ENCODE results near the gene IFI27.
"Not testable (repeated sequence)": the region's sequence is repeated elsewhere in the genome, so short reads cannot be mapped to it uniquely, and the experiment has no call there.

The IFI27 gene

DNA sequence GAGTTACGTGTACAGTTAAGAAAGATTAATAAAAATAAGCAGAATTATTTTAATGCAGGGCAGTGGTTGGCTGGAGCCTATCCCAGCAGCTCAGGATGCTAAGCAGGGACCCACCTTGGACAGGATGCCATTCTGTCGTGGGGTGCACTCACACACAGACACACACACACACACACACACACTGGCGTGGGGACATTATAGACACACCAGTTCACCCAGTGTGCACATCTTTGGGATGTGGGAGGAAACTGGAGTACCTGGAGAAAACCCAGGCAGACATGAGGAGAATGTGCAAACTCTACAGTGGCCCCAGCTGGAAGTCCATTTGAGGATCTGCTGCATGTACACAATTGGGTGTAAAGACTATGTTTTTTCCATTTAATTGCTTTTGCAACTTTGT lies 31.7 kb downstream of the IFI27 start:
- TF ChIP-seq GATA1 (IDR thresholded peaks at IDR 0.05; ENCODE audit: low read depth, low read length) (no peak), POLR2A (IDR thresholded peaks at IDR 0.05; ENCODE audit: low read length) (no peak)
- no peak for DNase-seq

- DNase-seq = no peak
- no peak for TF ChIP-seq GATA1 (IDR thresholded peaks at IDR 0.05; ENCODE audit: low read depth, low read length)
- TF ChIP-seq POLR2A (IDR thresholded peaks at IDR 0.05; ENCODE audit: low read length) = no peak
These were observed 32.3 kb downstream of the IFI27 start for GRCh38 chr14:94142836-94143235.

DNA sequence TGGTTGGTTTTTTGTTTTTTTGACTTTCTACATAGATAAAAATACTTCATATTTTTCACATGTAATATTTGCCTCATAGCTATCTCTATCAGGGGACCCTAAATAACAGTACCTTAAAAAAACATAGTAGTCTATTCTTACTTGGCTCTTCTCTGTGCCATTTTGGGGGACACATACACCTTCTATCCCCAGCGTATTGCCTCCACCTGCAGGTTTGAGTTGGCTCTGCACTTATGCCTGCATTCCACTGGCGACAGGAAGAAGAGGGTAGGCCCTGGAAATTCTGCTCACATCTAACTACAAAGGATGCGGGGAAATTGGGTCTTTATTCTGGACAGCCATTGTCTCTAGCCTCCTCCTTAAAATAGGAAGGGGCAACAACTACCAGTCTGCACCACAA lies 32.7 kb downstream of the IFI27 start:
- TF ChIP-seq GATA1 (IDR thresholded peaks at IDR 0.05; ENCODE audit: low read depth, low read length) (no peak), POLR2A (IDR thresholded peaks at IDR 0.05; ENCODE audit: low read length) (no peak)
- DNase-seq = peak; percentile 4 to 8

DNA sequence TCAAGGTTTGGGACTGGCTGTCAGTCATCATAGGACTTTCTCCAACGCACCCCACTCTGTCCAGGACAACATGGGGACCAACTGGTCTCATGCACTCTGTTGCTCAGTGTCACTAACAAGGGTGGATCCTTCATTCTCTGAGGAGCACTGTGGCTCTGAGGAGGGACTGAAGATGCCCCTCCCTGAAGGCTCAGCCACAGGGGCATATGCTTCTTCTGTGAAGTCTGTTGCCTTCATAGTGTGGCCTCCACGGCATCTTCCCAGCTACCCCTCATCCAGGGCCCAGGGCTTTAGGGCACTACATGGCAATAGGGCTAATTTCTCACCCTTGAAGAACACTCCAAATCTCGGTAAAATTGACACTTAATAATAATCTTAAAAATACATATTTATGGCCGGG lies 33.2 kb downstream of the IFI27 start:
- TF ChIP-seq GATA1 (IDR thresholded peaks at IDR 0.05; ENCODE audit: low read depth, low read length) (no peak), POLR2A (IDR thresholded peaks at IDR 0.05; ENCODE audit: low read length) (no peak)
- no peak for DNase-seq

GRCh38 chr14:94144765-94145164 lies 34.2 kb downstream of the IFI27 start:
- TF ChIP-seq GATA1 (IDR thresholded peaks at IDR 0.05; ENCODE audit: low read depth, low read length) = no peak
- DNase-seq = no peak

GRCh38 chr14:94145902-94146527 lies 35.5 kb downstream of the IFI27 start:
- TF ChIP-seq POLR2A (IDR thresholded peaks at IDR 0.05; ENCODE audit: low read length) (no peak), GATA1 (IDR thresholded peaks at IDR 0.05; ENCODE audit: low read depth, low read length) (no peak)
- no peak for DNase-seq

GRCh38 chr14:94152676-94153075 lies 42.1 kb downstream of the IFI27 start:
- DNase-seq = no peak
- TF ChIP-seq GATA1 (IDR thresholded peaks at IDR 0.05; ENCODE audit: low read depth, low read length) = no peak
- no peak for TF ChIP-seq POLR2A (IDR thresholded peaks at IDR 0.05; ENCODE audit: low read length)

GRCh38 chr14:94153750-94154342 lies 43.3 kb downstream of the IFI27 start:
- DNase-seq = no peak
- TF ChIP-seq POLR2A (IDR thresholded peaks at IDR 0.05; ENCODE audit: low read length) = no peak
- no peak for TF ChIP-seq GATA1 (IDR thresholded peaks at IDR 0.05; ENCODE audit: low read depth, low read length)

DNA sequence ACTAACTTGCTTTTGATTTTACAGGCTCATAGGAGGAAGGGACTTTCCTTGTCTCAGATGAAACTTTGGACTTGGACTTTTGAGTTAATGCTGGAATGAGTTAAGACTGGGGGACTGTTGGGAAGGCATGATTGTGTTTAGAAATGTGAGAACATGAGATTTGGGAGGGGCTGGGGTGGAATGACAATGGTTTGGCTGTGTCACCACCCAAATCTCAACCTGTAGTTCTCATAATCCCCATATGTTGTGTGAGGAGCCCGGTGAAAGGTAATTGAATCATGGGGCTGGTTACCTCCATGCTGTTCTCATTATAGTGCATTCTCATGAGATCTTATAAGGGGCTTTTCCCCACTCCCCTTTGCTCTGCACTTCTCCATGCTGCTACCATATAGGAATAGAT lies 45.6 kb downstream of the IFI27 start:
- DNase-seq = not testable (repeated sequence)

DNA sequence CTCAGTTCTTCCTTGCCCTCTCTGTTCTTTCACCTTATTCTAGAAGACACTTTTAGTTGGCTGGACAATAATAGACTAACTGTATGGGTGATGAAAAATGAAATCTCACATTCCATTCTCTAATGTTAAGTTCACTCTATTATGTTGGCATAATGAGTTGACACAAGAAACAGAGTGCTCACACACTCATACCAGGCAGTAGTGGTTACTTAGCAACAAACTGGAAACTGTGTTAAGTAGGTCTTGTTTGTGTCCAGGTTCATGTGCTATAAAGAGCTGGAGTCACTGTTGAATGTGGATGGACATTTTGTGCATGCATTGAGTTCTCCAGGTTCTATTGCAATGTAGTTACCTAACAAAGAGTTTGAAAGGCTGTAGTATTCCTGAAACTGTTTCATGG lies 46.7 kb downstream of the IFI27 start:
- DNase-seq = no peak
- TF ChIP-seq POLR2A (IDR thresholded peaks at IDR 0.05; ENCODE audit: low read length) = no peak
- no peak for TF ChIP-seq GATA1 (IDR thresholded peaks at IDR 0.05; ENCODE audit: low read depth, low read length)

DNA sequence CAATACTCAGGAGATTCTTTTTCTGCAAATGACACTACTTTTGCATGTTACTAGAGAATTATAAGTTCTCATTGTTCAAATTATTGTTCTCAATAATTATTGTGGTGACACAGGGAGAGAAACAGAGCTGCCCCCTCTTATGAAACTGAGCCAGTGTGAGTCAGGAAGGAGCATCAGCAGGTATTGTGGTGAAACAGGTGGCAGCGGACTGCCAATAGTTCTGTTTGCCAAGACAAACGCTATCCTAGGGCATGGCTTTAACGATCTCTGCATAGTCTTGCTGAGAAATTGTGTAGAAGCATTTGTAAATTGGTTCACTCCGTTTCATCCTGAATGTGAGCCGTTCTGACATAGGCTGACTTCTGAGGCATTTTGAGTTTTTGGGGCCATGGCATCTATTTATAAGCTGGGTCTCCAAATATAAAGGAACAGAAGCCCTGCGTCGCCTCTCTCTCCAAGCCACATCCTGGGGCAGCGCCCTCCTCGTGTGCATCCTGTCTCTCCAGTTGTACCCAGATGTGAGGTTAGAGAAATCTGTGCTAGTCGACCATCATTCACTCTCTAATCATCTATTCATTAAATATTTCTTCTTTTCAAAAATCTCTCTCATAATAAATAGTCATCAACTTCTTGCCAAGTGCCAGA lies 47.8 kb downstream of the IFI27 start:
- TF ChIP-seq POLR2A (IDR thresholded peaks at IDR 0.05; ENCODE audit: low read length) = no peak
- TF ChIP-seq GATA1 (IDR thresholded peaks at IDR 0.05; ENCODE audit: low read depth, low read length) = no peak
- DNase-seq = no peak

GRCh38 chr14:94161058-94161457 lies 50.5 kb downstream of the IFI27 start:
- DNase-seq = no peak
- no peak for TF ChIP-seq POLR2A (IDR thresholded peaks at IDR 0.05; ENCODE audit: low read length)
- no peak for TF ChIP-seq GATA1 (IDR thresholded peaks at IDR 0.05; ENCODE audit: low read depth, low read length)

DNA sequence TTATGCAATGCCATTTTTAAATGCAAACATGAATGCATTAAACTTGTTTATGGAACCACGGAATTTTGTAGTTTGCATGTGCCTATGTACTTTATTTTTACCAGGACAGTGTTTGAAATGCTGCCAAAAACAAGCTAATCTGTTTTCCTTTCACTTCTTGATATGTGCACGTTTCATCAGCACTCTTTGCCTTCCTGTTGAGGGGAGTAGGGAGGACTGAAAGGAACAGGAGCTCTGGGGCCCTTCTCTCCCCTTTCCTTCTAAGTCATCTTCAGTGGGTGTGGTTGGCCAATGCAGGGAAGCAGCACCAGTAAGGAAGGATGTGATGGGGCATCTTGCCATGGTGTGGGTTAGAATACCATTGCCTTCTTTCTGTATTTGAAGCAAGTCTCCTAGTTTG lies 51.4 kb downstream of the IFI27 start:
- no peak for DNase-seq

DNA sequence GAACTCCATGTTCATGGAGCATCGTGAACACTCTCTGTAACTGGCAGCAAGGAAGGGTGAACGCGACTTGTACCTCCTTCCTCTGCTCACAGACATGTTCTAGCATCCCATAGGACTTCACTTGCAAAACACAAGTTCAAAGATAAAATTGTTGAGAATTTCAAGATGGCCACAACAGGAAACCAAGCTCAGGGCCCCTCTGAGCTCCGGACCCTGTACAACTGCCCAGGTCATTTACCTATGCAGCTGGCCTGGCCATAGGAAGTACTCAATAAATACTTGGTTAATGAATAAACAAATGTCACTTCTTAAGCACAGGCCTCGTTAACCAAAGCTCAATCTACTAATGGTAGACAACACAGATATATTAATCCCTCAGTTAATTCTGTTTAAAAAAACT lies 51.9 kb downstream of the IFI27 start:
- TF ChIP-seq GATA1 (IDR thresholded peaks at IDR 0.05; ENCODE audit: low read depth, low read length) (no peak), POLR2A (IDR thresholded peaks at IDR 0.05; ENCODE audit: low read length) (no peak)
- DNase-seq = no peak

More for the DNA sequence above, 51.4 kb downstream of the IFI27 start:
- TF ChIP-seq GATA1 (IDR thresholded peaks at IDR 0.05; ENCODE audit: low read depth, low read length) (no peak), POLR2A (IDR thresholded peaks at IDR 0.05; ENCODE audit: low read length) (no peak)

DNA sequence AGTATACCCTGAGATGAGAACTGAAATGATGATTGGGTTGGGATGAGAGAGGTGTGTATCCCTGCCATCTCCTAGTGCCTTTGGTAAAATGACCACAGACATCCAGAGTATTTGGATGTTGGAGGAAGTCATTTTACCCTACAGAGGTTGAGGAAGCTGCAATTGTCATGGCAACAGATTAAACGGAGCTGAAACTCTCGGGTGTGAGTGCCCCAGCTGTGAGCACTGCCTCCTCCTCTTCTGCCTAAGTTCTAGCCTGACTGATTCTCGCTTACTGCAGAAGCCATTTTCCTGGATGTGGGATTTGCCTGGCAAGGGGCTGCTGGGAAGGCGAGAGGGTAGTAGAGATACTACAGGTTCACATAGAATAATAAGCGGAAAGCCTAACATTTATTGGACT lies 53.3 kb downstream of the IFI27 start:
- DNase-seq = no peak
- TF ChIP-seq POLR2A (IDR thresholded peaks at IDR 0.05; ENCODE audit: low read length) = no peak
- no peak for TF ChIP-seq GATA1 (IDR thresholded peaks at IDR 0.05; ENCODE audit: low read depth, low read length)

Data from erythroblast (primary cell).